ENCODE results near the gene TCP1. TPM values are rescaled to one million over a fixed set of nuclear protein-coding genes. Genes with fewer than 3 reads are reported as not detected.
"Not testable (repeated sequence)": the region's sequence is repeated elsewhere in the genome, so short reads cannot be mapped to it uniquely, and the experiment has no call there.

Gene TCP1
- 255 TPM for polyA plus RNA-seq (2013, experiment 1 of 2; ENCODE audit: insufficient read length)
- 263 TPM for polyA plus RNA-seq (2013, experiment 2 of 2; ENCODE audit: insufficient read length)

GRCh38 chr6:159789377-159790148 is at the start of gene TCP1:
TSS of gene TCP1 (minus strand) at chr6:159789602. CDS start at chr6:159789468, 134 bp downstream.
- peak; percentile 100 for DNase-seq

DNA sequence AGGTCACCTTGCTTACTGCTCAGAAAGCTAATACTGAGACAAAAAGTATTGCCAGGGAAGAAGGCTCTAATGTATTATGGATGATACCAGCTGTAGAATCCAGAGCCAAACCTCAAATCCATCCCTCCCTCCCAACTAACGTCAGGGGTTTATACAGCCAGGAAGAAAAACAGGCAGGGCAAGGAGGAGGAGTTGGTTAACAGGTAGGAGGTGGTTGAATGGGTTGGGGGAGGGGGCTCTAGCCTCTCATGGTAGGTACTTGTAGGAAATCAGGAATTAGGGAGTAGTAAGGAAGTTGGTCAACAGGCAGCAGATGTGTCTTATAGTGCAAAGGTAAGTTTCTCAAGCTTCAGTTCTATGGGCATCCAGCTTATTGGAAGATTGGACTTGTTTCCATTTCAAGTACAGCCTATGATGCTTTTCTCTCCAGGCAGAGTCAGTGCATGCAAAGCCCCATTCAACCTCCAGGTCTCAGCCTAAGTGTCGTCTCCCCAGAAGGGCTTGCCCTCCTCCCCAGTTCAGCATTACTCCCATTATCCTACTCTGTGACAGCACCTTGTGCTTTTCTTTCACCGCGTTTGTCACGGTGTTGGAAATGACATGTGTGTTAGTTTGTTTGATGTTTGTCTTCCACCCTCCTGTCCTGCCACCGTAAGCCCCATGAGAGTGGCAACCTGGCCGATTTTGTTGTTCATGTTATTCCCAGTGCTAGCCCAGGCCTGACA is 48.8 kb upstream of the TCP1 start:
- no peak for DNase-seq

GRCh38 chr6:159837511-159837910 is 48.1 kb upstream of the TCP1 start:
- DNase-seq, result no peak

DNA sequence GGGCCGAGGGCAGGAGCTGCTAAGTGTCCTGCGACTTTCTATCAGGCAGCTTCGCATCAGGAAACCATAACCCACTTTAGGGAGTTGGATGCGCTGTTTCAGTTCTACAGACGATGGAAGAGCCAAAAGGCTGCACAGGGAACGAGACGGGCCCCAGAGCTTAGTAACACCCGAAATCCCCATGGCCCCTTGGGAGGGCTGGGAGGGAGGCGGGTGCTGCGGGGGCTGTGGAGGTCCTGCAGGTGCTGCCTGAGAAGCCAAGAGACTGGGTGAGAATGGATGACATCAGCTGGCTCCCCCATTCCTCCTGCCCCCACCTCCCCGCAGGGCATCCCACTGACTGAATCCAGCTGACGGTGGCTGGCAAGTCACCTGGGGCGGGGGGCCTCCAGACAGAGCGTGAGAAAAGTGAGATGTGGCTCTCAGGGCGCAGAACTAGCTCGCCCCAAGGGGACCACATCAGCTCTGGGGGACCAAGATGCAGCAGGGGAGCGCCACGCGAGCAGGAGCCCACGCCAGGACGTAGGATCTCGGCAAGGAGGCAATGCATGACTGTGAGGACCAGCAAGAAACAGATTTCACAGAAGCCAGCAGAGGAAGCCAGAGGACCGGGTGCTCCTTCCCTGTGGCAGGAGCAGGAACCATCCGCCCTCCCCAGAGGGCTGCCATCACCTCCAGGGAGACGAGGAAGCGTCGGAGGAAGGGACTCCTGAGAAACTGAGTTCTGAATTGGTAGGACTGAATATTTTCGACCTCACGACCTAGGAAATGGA is 47.5 kb upstream of the TCP1 start:
- no peak for DNase-seq

- DNase-seq, result no peak
Measured at GRCh38 chr6:159833997-159834603, 44.7 kb upstream of the TCP1 start.

DNA sequence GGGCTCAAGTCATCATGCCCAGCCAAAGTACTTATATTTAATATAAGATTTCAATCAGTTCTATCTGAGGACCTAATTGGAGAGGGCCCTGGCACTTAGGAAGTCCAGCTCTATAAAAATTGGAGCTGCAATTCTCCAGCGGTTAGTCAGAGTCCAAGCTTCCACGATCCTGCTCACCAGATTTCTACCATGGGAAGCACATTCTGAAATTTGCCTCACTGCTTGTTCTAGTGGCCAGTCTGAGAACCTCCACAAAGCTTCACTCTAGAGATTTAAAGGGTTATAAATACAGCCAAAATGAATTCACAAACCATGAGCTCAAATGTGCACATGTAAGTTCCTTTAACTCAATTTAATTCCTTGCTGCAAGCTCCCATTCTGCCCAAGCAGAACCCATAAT is 44.2 kb upstream of the TCP1 start:
- peak; percentile 30 for DNase-seq

DNA sequence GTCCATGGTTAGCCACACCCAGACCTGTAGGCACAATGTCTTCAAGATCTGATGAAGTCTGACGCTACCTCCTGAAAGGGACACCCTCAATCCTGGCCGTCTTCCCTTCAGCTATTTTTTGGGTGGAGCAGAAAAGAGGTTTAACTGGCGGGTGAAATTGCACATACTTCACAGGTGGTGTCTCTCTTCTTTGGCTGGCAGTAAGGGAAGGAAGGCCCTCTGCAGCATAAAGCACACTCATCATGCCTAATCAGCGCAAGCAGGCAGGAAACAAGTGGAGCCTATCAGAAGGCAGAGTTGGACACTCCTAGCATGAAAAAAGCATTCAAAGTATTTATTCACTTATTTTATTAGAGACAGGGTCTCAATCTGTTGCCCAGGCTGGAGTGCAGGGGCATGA is 43.5 kb upstream of the TCP1 start:
- DNase-seq, result no peak

- no peak for DNase-seq
Measured at GRCh38 chr6:159831373-159831679, 41.9 kb upstream of the TCP1 start.

DNA sequence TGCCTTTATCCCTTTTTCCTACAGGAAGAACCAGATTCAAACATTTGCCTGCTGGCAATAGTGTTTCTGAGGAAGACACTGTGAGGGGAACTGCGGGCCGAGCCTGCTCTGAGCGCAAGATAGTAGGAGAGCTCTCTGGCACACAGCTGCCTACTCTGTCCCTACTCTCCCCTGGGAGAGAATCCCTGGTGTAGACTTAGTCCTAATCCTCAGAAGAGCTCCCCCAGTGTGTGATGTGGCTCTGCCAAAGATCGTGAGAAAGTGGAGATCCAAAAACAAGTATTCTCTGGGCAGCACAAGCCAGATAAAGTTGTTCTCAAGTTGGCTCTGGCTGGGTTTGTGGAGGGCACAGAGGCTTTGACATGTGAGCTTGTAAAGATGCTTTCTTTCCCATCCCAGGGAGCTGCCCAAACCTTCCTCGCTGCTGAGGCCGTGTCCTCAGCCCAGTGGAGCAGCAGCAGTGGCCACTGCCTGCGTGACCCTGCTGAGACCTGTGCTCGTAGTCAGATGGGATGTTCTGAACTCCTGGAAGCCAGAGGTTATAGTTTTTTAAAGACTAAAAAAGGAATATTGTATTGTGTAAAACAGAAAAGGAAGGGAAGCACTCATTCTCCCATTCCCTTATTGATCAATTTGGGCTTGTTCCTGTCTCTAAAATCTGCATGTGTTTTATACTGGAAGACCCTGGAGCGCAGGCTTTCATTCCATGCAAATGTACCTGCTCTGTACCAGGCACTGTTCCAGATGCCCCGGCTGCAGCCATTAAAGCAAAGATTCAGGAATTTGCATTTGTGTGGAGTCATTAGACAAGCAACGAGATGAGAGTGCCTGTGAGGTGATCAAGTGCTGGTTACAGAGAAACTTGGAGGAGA is 41.3 kb upstream of the TCP1 start:
- DNase-seq, result no peak

DNA sequence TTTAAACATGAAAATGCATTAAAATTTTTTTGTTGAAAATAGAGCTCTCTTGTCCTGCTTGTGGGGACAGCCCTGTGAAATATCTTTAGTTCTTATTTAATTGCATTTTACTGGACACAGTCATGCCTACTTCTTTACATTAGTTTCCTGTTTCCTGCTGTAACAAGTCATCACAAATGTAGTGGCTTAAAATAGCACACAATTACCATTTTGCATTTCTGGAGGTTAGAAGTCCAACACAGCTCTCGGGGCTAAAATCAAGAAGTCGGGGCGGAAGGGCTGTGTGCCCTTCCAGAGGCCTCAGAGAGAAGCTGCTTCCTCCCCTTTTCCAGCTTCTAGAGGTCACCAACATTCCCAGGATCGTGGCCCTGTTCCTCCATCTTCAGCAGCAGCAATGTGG is 40.1 kb upstream of the TCP1 start:
- peak; percentile 27 for DNase-seq

DNA sequence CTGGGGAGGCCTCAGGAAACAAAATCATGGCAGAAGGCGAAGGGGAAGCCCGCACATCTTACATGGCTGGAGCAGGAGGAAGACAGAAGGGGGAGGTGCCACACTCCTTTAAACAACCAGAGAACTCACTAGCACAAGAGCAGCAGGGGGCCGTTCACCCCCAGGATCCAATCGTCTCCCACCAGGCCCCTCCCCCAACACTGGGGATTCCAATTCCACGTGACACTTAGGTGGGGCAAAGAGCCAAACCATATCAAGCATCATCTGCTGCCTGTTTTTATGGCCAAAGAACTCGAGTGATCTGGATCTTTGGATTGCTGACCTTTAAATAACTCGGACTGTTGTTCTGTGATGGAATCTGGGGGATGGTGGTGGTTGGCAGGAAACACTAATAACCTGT is 38.7 kb upstream of the TCP1 start:
- DNase-seq, result peak; percentile 47

- no peak for DNase-seq
Measured at GRCh38 chr6:159826968-159827647, 37.7 kb upstream of the TCP1 start.

GRCh38 chr6:159826004-159826403 is 36.6 kb upstream of the TCP1 start:
- DNase-seq, result no peak

GRCh38 chr6:159824690-159825089 is 35.3 kb upstream of the TCP1 start:
- DNase-seq, result not testable (repeated sequence)

- DNase-seq, result no peak
Measured at GRCh38 chr6:159823953-159824352, 34.6 kb upstream of the TCP1 start.

- DNase-seq, result no peak
Measured at GRCh38 chr6:159821726-159822125, 32.3 kb upstream of the TCP1 start.

GRCh38 chr6:159821122-159821521 is 31.7 kb upstream of the TCP1 start:
- no peak for DNase-seq

DNA sequence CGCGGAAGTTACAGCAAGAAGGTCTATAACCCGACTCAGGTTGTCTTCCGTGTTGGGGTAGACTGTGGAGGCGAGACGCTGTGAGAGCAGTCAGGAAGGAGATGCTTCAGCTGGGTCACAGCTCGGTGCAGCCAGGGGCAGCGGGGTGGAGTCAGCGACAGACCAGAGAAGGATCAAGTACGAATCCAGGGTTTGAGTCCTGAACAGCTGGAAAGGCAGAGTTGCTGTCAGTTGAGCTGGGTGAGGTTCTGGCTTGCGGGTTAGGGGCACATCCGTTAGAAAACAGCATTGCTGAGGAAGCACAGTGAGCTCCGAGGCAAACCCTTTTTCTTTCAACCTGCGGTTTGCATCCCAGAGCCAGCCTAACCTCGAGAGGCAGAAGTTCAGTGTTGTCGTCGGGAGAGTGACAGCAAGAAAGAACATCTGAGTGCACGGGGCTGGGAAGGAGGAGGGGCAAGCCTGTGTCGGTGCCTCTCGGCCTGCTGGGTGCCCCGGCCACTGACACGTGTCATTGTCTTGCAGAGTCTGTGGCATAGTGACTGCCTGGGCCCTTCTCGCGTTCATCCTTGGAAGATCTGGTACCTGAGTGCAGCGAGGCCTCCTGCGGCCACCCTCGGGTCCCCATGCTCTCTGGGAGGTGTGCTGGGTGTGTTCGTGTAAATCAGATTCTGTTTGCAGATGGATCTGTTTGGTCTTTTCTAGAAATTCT is 30.7 kb upstream of the TCP1 start:
- no peak for DNase-seq

GRCh38 chr6:159819098-159819497 is 29.7 kb upstream of the TCP1 start:
- DNase-seq, result no peak

GRCh38 chr6:159817951-159818739 is 28.7 kb upstream of the TCP1 start:
- no peak for DNase-seq

Measured in fibroblast of skin of abdomen (primary cell).